HepG2 (cell line): ENCODE results near the gene MSI2. TPM values are rescaled to one million over a fixed set of nuclear protein-coding genes. Genes with fewer than 3 reads are reported as not detected.

Experiments
- BCL3 ChIP-seq: sonication (generic); formaldehyde crosslinking; IDR thresholded peaks from 2 replicates; pipeline ENCODE4 v1.5.1; 2020; ENCODE audit warnings: mild to moderate bottlenecking, missing genetic modification reagents, moderate library complexity
- CBFB ChIP-seq: sonication (generic); formaldehyde crosslinking; IDR thresholded peaks from 2 replicates; pipeline ENCODE4 v1.4.0; 2020; ENCODE audit warnings: missing genetic modification reagents
- FOXA3 ChIP-seq: IDR thresholded peaks from 2 replicates; pipeline ENCODE4 v1.6.1; 2016; ENCODE audit warnings: missing genetic modification reagents, missing compliant biosample characterization
- FOXK1 ChIP-seq: sonication (generic); formaldehyde crosslinking; IDR thresholded peaks from 2 replicates; pipeline ENCODE4 v1.4.0; 2020; ENCODE audit warnings: low read depth, missing genetic modification reagents, borderline replicate concordance
- MTF2 ChIP-seq: sonication (generic); formaldehyde crosslinking; IDR thresholded peaks from 2 replicates; pipeline ENCODE4 v1.5.0; 2020; ENCODE audit warnings: missing genetic modification reagents, borderline replicate concordance
- RELA ChIP-seq: sonication (generic); formaldehyde crosslinking; IDR thresholded peaks from 2 replicates; pipeline ENCODE4 v1.4.0; 2020; ENCODE audit warnings: missing genetic modification reagents
- RXRB ChIP-seq: IDR thresholded peaks from 2 replicates; pipeline ENCODE4 v1.6.1; 2016; ENCODE audit warnings: borderline replicate concordance, missing genetic modification reagents, missing compliant biosample characterization
- SNRNP70 ChIP-seq: fragments of 200-400 bp; formaldehyde crosslinking; IDR thresholded peaks from 2 replicates; pipeline ENCODE4 v1.6.1; 2017; ENCODE audit warnings: mild to moderate bottlenecking, low read depth, low read length, moderate library complexity
- ZNF224 ChIP-seq: sonication (generic); formaldehyde crosslinking; IDR thresholded peaks from 2 replicates; pipeline ENCODE4 v1.5.0; 2020; ENCODE audit warnings: mild to moderate bottlenecking, missing genetic modification reagents
- ZNF251 ChIP-seq: sonication (generic); formaldehyde crosslinking; IDR thresholded peaks from 2 replicates; pipeline ENCODE4 v1.9.0; 2021; ENCODE audit warnings: mild to moderate bottlenecking, missing genetic modification reagents
- polyA plus RNA-seq, 8 experiments: library from polyadenylated mRNA; depleted of rRNA in 3 of 8; stranded (reverse) in 7 of 8; unstranded in 1 of 8; fragments of >200 nt; fragmentation: Illumina TruSeq in 4 of 8; extraction: Trizol in 4 of 8; gene quantifications; 2 replicates each; pipeline versions ENCODE4 v1.2.1 to v1.2.3, GENCODE V29; 2011 to 2016; ENCODE audit warnings: low read depth in 4 of 8, missing spikeins in 1 of 8, mixed read lengths in 1 of 8; ENCODE audit not compliant: insufficient read depth in 1 of 8
- total RNA-seq, 5 experiments: library from RNA; depleted of rRNA; stranded (reverse); fragments of >200 nt; fragmentation: Illumina TruSeq; extraction: Trizol; gene quantifications; 2 replicates each; pipeline ENCODE4 v1.2.3, GENCODE V29; 2016; ENCODE audit warnings: low read depth in 1 of 5
- TF ChIP-seq, protein P1 (sequence below): sonication (generic); formaldehyde crosslinking; IDR thresholded peaks from 2 replicates; pipeline ENCODE4 v1.5.0; 2020; ENCODE audit warnings: missing genetic modification reagents
- TF ChIP-seq, protein P2 (sequence below): sonication (generic); formaldehyde crosslinking; IDR thresholded peaks from 2 replicates; pipeline ENCODE4 v1.4.0; 2020; ENCODE audit warnings: mild to moderate bottlenecking, missing genetic modification reagents
- TF ChIP-seq, protein P3 (sequence below): sonication (generic); formaldehyde crosslinking; IDR thresholded peaks from 2 replicates; pipeline ENCODE4 v1.4.0; 2020; ENCODE audit warnings: missing genetic modification reagents
- TF ChIP-seq, protein P4 (sequence below): sonication (generic); formaldehyde crosslinking; IDR thresholded peaks from 2 replicates; pipeline ENCODE4 v1.8.0; 2022; ENCODE audit warnings: mild to moderate bottlenecking, missing genetic modification reagents; ENCODE audit not compliant: insufficient replicate concordance

The MSI2 gene
- total and polyA plus RNA-seq, 2 of the 13 experiments (the other 11 are each of a cell fraction or from before 2014, with no cell fraction given), result 77.5 to 78.4 TPM

DNA sequence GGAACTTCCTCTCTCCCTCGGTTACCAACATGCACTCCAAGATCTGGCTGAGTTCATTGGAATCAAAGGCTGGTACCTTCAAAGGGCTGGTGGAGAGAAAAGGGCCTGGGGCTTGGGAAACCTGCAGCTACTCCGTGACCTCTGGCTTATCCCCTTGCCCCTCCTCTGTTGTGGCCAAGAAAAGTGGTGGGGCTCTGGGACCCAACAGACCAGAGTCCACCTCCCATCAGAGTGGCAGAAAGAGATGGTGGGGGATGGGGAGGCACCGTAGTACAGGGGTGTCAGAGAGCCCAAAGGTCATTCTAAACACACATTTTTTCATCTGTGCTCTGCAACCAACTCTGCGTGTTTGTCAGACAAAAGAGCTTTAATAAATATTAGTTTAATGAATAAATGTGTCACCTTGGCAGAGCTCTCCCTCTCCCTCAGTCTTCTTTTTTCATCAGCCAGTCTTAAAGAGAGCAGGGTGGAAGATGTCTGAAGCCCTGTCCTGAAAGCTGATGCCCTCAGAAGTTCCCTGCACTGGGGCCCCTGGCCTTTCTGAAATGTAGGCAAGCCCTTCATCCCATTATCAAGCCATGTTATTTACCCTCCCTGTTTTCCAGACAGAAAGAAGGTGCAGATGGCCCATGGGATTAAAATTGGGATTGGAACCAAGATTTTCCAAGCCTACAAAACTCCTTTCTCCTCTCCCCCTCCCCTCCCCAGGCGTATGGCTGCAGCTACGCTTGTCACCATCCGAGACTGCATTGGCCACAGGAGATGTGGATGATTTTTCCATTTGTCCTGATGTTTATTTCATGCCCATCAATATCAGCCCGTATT lies 261.5 kb downstream of the MSI2 start (continued):
- TF ChIP-seq, protein P1, sequence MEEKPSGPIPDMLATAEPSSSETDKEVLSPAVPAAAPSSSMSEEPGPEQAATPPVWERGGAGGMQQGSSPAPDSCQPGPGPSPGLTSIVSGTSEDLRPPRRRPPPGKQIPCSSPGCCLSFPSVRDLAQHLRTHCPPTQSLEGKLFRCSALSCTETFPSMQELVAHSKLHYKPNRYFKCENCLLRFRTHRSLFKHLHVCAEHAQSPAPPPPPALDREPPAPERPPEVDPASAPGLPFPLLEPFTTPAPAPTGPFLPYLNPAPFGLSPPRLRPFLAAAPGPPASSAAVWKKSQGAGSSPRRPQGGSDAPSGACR, result 0 out of 2 replicates have a peak, but pooled peaks have one; percentile 30
- TF ChIP-seq SNRNP70, result no peak
- peak; percentile 94 for TF ChIP-seq FOXK1 (CRISPR knock-in tag)
- TF ChIP-seq, protein P2, sequence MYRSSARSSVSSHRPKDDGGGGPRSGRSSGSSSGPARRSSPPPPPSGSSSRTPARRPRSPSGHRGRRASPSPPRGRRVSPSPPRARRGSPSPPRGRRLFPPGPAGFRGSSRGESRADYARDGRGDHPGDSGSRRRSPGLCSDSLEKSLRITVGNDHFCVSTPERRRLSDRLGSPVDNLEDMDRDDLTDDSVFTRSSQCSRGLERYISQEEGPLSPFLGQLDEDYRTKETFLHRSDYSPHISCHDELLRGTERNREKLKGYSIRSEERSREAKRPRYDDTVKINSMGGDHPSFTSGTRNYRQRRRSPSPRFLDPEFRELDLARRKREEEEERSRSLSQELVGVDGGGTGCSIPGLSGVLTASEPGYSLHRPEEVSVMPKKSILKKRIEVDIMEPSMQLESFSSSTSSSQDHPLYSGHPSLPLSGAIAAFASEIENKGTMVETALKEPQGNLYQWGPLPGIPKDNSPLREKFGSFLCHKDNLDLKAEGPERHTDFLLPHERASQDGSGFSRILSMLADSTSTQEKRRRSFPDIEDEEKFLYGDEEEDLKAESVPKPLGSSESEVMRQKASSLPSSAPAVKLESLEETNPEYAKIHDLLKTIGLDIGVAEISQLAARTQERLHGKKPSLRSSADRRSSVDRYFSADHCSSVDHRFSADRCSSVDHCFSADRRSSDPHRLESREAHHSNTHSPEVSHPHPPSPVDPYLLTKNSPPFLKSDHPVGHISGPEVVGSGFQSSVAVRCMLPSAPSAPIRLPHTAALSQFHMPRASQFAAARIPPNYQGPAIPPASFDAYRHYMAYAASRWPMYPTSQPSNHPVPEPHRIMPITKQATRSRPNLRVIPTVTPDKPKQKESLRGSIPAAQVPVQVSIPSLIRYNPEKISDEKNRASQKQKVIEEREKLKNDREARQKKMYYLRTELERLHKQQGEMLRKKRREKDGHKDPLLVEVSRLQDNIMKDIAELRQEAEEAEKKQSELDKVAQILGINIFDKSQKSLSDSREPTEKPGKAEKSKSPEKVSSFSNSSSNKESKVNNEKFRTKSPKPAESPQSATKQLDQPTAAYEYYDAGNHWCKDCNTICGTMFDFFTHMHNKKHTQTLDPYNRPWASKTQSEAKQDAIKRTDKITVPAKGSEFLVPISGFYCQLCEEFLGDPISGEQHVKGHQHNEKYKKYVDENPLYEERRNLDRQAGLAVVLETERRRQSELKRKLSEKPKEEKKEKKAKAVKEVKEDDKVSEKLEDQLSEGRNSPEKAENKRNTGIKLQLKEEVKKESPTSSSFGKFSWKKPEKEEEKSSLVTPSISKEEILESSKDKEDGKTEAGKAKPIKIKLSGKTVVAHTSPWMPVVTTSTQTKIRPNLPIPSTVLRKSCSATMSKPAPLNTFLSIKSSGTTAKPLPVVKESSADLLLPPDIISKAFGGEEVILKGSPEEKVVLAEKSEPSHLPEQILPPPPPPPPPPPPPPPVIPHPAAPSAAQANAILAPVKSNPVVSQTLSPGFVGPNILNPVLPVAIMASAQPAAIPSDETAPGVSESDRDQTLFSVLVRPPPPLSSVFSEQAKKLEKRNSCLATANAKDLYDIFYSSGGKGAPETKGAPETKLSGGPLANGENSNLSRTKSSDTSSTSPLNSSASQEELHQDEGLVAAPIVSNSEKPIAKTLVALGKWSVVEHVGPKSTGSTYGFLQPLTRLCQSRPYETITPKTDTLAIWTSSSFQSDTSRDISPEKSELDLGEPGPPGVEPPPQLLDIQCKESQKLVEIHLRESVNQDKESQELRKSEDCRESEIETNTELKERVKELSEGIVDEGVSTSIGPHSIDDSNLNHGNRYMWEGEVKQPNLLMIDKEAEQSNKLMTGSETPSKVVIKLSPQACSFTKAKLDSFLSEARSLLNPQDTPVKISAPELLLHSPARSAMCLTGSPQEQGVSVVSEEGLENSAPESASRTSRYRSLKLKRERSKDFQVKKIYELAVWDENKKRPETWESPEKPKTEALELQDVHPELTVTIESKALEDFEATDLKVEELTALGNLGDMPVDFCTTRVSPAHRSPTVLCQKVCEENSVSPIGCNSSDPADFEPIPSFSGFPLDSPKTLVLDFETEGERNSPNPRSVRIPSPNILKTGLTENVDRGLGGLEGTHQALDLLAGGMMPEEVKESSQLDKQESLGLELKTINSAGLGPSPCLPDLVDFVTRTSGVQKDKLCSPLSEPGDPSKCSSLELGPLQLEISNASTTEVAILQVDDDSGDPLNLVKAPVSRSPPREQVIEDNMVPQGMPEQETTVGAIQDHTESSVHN (CRISPR knock-in tag), result no peak
- TF ChIP-seq, protein P3, sequence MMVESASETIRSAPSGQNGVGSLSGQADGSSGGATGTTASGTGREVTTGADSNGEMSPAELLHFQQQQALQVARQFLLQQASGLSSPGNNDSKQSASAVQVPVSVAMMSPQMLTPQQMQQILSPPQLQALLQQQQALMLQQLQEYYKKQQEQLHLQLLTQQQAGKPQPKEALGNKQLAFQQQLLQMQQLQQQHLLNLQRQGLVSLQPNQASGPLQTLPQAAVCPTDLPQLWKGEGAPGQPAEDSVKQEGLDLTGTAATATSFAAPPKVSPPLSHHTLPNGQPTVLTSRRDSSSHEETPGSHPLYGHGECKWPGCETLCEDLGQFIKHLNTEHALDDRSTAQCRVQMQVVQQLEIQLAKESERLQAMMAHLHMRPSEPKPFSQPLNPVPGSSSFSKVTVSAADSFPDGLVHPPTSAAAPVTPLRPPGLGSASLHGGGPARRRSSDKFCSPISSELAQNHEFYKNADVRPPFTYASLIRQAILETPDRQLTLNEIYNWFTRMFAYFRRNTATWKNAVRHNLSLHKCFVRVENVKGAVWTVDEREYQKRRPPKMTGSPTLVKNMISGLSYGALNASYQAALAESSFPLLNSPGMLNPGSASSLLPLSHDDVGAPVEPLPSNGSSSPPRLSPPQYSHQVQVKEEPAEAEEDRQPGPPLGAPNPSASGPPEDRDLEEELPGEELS (CRISPR knock-in tag), result peak; percentile 98
- TF ChIP-seq MTF2 (CRISPR knock-in tag), result no peak
- peak; percentile 56 for TF ChIP-seq BCL3 (CRISPR knock-in tag)
- peak; percentile 96 for TF ChIP-seq RXRB (CRISPR knock-in tag)
- TF ChIP-seq ZNF224 (CRISPR knock-in tag), result no peak
- TF ChIP-seq, protein P4, sequence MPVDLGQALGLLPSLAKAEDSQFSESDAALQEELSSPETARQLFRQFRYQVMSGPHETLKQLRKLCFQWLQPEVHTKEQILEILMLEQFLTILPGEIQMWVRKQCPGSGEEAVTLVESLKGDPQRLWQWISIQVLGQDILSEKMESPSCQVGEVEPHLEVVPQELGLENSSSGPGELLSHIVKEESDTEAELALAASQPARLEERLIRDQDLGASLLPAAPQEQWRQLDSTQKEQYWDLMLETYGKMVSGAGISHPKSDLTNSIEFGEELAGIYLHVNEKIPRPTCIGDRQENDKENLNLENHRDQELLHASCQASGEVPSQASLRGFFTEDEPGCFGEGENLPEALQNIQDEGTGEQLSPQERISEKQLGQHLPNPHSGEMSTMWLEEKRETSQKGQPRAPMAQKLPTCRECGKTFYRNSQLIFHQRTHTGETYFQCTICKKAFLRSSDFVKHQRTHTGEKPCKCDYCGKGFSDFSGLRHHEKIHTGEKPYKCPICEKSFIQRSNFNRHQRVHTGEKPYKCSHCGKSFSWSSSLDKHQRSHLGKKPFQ, result no peak
- TF ChIP-seq CBFB (CRISPR knock-in tag), result peak; percentile 93
- TF ChIP-seq FOXA3, result peak; percentile 91
- TF ChIP-seq ZNF251 (CRISPR knock-in tag), result no peak
- TF ChIP-seq RELA (CRISPR knock-in tag), result no peak
